NOMO-1 treated with DMSO at 0.1 percent for 48 hours (cell line): ENCODE data around the gene IGFL1.
A peak's percentile ranks its signal among the peaks of the same experiment; 100 is the strongest.
"Not testable (repeated sequence)": the region's sequence is repeated elsewhere in the genome, so short reads cannot be mapped to it uniquely, and the experiment has no call there.

Experiments
- DNase-seq: peaks from one replicate; lab custom pipeline; 2025; ENCODE audit not compliant: unreplicated experiment; lab: John Stamatoyannopoulos, UW

The IGFL1 gene

DNA sequence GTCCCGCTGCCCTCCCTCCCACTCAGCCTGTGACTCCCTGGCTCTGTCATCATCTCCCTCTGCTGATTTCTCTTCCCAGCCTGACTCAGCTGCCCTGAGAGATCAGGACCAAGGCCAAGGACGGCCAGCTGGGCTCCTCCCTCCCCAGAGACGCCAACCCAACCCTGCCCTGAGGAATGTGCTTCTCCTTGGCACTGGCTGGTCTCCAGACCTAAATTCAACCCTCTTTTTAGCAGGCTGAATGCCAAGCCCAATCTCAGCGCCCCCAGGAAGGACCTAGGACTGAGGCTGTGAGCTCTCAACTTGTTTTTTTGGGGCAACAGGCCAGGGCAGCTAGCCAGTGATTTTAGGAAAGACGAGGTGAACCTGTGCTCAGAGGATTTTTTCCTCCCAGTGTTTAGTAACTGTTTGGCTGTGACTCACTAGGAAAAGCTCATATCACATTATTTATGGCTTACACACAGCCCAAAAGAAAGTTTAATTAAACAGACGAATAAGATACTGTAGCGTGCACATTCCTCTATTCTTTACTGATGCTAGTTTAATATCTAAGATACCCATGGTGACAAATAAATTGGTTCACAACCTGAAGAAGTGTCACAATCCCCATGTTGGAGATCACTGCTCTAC is 7.4 kb upstream of the IGFL1 start:
- DNase-seq, result no peak

GRCh38 chr19:46223787-46224186 is 5.8 kb upstream of the IGFL1 start:
- DNase-seq, result not testable (repeated sequence)

DNA sequence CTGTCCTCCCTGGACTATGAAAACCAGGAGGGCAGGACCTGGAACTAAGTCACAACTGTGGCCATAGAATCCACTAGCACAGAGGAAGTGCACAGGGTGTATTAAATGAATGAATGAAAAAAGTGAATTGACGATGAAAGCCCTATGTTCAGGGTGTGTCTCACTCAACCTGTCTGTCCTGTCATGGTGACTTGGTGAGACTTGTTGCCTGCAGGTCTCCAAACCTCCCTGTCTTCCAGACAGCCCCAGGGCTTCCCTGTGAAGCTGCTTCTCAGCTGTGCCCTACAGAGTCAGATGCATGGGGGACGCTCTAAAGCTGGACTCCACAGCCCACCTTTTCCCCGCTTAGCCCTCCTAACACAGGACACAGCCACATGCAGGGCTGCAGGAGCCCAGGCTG is 4.8 kb upstream of the IGFL1 start:
- no peak for DNase-seq

DNA sequence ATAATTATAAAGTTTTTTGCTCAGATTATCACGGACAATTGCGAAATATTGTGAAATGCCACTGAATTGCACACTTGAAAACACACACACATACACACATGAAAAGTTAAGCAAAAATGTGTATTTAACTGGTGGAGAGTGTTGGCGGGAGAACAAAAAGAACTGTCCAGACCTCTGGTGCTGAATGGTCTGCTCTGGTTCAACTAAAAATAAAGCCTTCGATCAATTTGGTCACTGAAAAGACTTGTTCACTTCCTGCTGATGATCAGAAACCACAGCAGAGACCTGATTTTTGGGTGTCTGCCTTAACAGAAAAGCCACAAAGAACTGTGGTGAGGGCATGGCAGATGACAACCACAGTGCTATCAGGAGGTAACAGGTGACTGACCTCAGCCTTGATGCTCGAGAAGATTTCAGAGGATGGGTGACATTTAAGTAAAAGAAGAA is 4.0 kb upstream of the IGFL1 start:
- no peak for DNase-seq

DNA sequence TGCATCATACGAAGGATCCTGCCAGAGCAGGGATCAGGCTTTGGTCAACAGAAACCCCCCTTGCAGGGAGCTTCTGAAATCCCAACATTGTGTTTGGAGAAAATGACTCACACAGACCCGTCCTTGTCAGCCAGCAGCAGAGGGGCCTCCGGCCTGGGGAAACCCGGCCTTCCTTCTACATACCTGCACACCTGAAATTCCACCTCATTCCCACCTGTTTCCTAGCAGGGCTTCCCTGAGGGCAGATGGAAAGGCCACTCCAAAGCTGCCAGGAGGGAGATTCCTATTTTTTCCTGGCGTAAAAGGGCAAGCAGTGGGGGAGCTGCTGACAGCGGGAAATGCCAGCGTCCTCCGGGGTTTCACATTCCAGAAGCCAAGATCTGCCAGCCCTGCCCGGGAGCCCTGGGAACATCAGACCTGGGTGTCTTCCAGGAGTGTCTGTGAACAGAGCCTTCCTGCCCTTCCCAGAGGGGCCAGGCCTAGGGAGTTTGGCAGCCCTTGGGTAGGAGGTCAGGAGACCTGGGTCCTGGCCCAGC is 3.0 kb upstream of the IGFL1 start:
- DNase-seq, result no peak

DNA sequence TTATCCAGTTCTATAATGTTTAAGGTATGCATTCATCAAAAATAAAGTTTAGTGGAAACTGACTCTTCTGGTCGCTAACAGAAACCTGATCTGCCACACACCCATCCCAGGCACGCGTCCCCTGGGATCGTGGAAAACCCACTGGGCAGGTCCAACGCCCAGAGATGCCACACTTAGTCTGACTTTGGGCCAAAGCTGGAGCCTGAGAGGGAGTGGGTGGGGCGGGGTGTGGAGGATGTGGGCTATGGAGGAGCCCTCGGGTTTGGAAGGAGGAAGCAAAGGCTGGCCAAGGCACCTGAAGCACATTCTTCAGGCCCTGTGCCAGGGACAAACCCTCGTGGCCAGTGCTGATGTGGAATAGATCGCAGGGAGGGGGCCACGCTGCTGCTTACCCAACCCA is 2.5 kb downstream of the IGFL1 start:
- no peak for DNase-seq

DNA sequence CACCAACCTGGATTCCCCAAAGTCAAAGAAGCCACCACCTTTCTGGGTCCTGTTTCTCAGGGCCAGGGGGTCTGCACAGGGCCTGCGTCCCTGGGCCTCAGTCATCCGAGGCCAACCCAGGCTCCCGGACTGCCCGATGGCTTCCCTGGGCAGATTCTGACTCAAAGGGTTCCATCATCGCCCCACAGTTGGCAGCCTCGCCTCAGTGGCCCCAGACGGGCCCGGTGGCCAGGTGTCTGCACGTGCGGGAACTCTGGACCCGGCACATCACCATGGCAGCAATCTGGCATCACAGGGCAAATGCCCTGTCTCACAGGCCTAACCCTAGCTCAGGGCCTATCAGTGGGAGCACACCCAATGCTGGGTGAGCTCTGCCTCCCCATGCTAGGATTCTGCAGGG is 2.9 kb downstream of the IGFL1 start:
- no peak for DNase-seq

- DNase-seq, result no peak
These were observed 3.5 kb downstream of the IGFL1 start for GRCh38 chr19:46232938-46233621.

GRCh38 chr19:46233871-46234270 is 4.3 kb downstream of the IGFL1 start:
- DNase-seq, result not testable (repeated sequence)

GRCh38 chr19:46238141-46238540 is 8.6 kb downstream of the IGFL1 start:
- not testable (repeated sequence) for DNase-seq

DNA sequence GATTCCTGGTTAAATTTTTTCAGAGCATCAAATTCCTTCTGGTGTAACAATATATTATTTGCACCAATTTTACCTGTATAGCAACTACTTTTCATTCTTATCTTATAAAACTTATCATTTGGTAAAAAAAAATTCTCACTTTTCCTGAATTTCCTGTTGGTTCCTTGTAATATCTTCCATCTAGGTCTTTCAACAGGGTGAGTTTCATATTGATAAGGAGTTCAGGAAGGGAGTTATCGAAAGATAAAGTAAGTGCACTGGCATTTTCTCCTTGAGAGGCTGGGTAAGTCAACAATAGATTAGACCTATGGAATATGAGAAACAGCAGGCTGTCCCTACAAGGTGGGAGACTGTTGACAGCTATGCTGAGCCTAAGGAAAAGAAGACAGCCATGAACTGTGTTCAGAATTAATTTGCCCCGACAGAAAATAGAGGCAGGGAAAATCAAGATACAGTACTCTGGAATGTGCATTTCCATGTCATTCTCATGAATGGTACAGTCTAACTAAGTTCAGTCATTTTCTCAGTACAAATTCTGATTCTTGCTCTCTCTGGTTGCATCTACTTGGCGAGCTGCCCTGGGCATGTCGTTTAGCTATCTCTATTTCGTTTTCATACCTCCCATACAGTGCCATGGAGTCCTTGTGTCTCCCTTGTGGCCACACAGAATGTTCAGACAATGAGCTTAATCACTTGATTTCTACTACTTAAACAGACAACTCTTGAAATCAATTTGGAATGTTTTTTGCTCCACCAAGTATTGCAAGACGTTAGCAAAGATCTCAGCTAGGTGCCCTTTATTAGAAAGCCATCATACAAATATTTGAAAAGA is 9.9 kb downstream of the IGFL1 start:
- DNase-seq, result no peak

DNA sequence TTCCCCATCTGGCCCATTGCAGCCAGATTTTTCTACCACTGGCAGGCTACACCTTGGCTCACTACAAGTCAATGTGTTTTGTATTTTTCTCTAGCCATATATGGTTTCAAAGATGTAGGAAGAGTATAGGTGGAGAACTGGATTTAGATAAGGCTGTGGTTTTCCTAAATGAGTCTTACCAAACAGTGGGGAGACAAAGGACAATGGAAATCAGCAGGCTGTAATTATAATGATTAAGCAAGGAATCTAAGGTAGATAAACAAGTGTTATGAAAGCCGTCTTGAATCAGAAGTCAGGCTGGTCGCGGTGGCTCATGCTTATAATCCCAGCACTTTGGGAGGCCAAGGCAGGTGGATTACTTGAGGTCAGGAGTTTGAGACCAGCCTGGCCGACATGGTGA is 11.2 kb downstream of the IGFL1 start:
- DNase-seq, result no peak

DNA sequence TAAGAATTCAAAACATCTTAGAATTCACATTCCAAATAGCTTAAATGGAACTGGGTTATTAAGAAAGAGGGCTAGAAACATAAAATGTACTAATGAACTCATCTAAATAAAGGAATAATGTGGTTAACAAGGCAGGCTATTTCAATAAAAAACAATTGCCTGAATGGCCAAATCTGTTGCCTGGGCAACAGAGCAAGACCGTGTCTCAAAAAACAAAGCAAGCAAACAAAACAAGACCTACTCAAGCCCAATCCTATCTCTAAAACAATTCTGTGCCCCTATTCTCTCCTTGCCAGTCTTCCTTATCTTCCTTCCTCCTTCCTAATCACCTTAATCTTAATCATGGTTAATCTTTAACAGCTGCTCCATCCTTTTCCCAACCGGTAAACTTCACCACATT is 12.1 kb downstream of the IGFL1 start:
- DNase-seq, result no peak

DNA sequence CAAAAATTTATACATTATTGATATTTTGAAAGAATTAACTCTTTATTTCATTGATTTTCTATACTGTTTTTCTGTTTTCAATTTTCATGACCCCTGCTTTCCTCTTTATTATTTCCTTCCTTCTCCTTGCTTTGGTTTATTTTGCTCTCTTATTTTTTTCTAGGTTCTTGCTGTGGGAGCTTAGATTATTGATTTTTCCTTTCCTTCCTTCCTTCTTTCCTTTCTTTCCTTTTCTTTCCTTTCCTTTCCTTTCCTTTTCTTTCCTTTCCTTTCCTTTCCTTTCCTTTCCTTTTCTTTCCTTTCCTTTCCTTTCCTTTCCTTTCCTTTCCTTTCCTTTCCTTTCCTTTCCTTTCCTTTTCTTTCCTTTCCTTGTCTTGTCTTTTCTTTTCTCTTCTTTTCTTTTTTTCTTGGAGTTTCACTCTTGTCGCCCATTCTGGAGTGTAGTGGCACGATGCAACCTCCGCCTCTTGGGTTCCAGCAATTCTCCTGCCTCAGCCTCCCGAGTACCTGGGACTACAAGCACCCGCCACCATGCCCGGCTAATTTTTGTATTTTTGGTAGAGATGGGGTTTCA is 13.6 kb downstream of the IGFL1 start:
- DNase-seq, result not testable (repeated sequence)

GRCh38 chr19:46250076-46250735 is 20.7 kb downstream of the IGFL1 start:
- DNase-seq, result no peak

GRCh38 chr19:46251416-46251815 is 21.9 kb downstream of the IGFL1 start:
- no peak for DNase-seq

DNA sequence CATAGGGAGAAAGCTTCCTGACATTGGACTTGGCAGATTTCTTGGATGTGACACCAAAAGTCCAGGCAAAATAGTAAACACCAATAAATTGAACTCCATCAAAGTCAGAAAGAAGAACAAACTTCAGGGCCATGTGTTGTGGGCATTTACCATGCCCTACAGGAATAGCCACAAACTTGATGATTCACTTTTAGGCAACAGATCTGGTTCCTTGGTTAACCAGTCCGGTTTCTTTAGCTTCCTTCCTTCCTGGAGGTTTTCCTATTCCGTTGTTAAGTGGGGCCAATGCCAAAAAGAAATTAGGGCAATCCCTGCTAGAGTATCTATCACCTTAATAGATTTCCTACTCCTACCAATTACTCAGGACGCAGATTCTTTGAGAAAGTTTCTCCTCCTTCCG is 25.2 kb downstream of the IGFL1 start:
- DNase-seq, result no peak

DNA sequence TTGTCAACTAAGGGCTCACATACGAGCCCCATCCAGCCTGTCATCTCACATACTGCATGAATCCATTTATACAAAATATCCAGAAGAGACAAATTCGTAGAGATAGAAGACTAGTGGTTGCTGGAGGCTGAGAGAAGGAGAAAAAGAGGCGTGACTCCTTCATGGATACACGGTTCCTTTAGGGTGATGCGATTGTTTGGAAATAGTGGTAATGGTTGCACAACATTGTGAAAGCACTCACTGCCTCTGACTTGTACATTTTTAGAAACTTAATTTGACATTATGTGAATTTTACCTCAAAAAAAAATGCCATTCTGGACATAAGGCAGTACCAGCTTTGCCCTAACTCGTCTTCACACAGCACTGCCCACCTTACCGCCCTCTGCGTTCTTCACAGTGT is 27.3 kb downstream of the IGFL1 start:
- peak; percentile 70 for DNase-seq

- not testable (repeated sequence) for DNase-seq
These were observed 32.0 kb downstream of the IGFL1 start for GRCh38 chr19:46261501-46261900.

GRCh38 chr19:46262684-46263296 is 33.2 kb downstream of the IGFL1 start:
- DNase-seq, result peak; percentile 96
